ENCODE measurements around the gene ZNF789.

The ZNF789 gene

GRCh38 chr7:99505324-99505662 is 32.6 kb downstream of the ZNF789 start:
- DNase-seq, result no peak

GRCh38 chr7:99514050-99514449 is 41.4 kb downstream of the ZNF789 start:
- no peak for DNase-seq

GRCh38 chr7:99521399-99521798 is 48.7 kb downstream of the ZNF789 start:
- DNase-seq, result no peak

- DNase-seq, result peak; percentile 66
Measured at GRCh38 chr7:99525713-99526440, 53.2 kb downstream of the ZNF789 start.

GRCh38 chr7:99531354-99531765 is 58.7 kb downstream of the ZNF789 start:
- no peak for DNase-seq

GRCh38 chr7:99535667-99536066 is 63.0 kb downstream of the ZNF789 start:
- no peak for DNase-seq

Measured in hematopoietic multipotent progenitor cell treated with erythropoietin and hydrocortisone succinate and interleukin-3 and kit ligand, for 4 days (in vitro differentiated cells).